Astrocyte (in vitro differentiated cells and primary cell): ENCODE data around the gene TERB2. TPM values are rescaled to one million over a fixed set of nuclear protein-coding genes. Genes with fewer than 3 reads are reported as not detected.
"Not testable (repeated sequence)": the region's sequence is repeated elsewhere in the genome, so short reads cannot be mapped to it uniquely, and the experiment has no call there.

Experiments
- DNase-seq: peaks from one replicate; pipeline ENCODE4 v3.0.0-alpha.2; 2010; ENCODE audit warnings: low read depth
- FAIRE-seq: peaks from 2 replicates; lab custom pipeline; 2011; peaks lifted over from hg19 to GRCh38; lab: Jason Lieb, UNC
- H2AFZ ChIP-seq: 2 replicates; pipeline ENCODE4 v1.6.0; 2012; ENCODE audit warnings: low read depth, low read length, inconsistent platforms
- H3K27ac ChIP-seq: 2 replicates; pipeline ENCODE4 v1.5.1; 2011; ENCODE audit warnings: low read depth, low read length, inconsistent platforms
- H3K27me3 ChIP-seq: 2 replicates; pipeline ENCODE4 v1.6.0; 2011; ENCODE audit warnings: low read length, inconsistent platforms; ENCODE audit not compliant: insufficient read depth
- H3K36me3 ChIP-seq: 2 replicates; pipeline ENCODE4 v1.5.1; 2011; ENCODE audit warnings: low read length, inconsistent platforms; ENCODE audit not compliant: insufficient read depth
- H3K4me1 ChIP-seq: 2 replicates; pipeline ENCODE4 v1.5.1; 2011; ENCODE audit warnings: low read length, inconsistent platforms; ENCODE audit not compliant: insufficient read depth
- H3K4me2 ChIP-seq: 2 replicates; pipeline ENCODE4 v1.6.0; 2012; ENCODE audit warnings: low read length, inconsistent platforms
- H3K4me3 ChIP-seq: 2 replicates; pipeline ENCODE4 v1.5.1; 2011; ENCODE audit warnings: low read depth, mild to moderate bottlenecking, low read length, inconsistent platforms; ENCODE audit not compliant: insufficient read depth
- H3K79me2 ChIP-seq: 2 replicates; pipeline ENCODE4 v1.6.0; 2012; ENCODE audit warnings: mild to moderate bottlenecking, low read length, inconsistent platforms; ENCODE audit not compliant: insufficient read depth
- H3K9ac ChIP-seq: 2 replicates; pipeline ENCODE4 v1.6.0; 2012; ENCODE audit warnings: mild to moderate bottlenecking, low read length, inconsistent platforms
- H3K9me3 ChIP-seq: 2 replicates; pipeline ENCODE4 v1.5.1; 2012; ENCODE audit warnings: low read depth, mild to moderate bottlenecking, low read length, inconsistent platforms; ENCODE audit not compliant: insufficient read depth
- H4K20me1 ChIP-seq: 2 replicates; pipeline ENCODE4 v1.6.0; 2012; ENCODE audit warnings: low read length, inconsistent platforms; ENCODE audit not compliant: insufficient read depth
- H3K27ac Mint-ChIP-seq: one replicate; pipeline ENCODE4 v1.8.0; 2021; ENCODE audit warnings: mild to moderate bottlenecking, mixed read lengths; ENCODE audit not compliant: unreplicated experiment
- H3K27me3 Mint-ChIP-seq: one replicate; pipeline ENCODE4 v1.8.0; 2021; ENCODE audit warnings: low read depth, mixed read lengths; ENCODE audit not compliant: unreplicated experiment
- H3K36me3 Mint-ChIP-seq: one replicate; pipeline ENCODE4 v1.8.0; 2021; ENCODE audit warnings: low read depth, mixed read lengths; ENCODE audit not compliant: unreplicated experiment
- H3K4me1 Mint-ChIP-seq: one replicate; pipeline ENCODE4 v1.8.0; 2021; ENCODE audit warnings: low read depth, mixed read lengths; ENCODE audit not compliant: unreplicated experiment
- H3K4me3 Mint-ChIP-seq: one replicate; pipeline ENCODE4 v1.8.0; 2021; ENCODE audit warnings: mild to moderate bottlenecking, moderate library complexity, mixed read lengths; ENCODE audit not compliant: unreplicated experiment
- H3K9me3 Mint-ChIP-seq: one replicate; pipeline ENCODE4 v1.8.0; 2021; ENCODE audit warnings: mild to moderate bottlenecking, mixed read lengths; ENCODE audit not compliant: unreplicated experiment
- EZH2 ChIP-seq: IDR thresholded peaks from 2 replicates; pipeline ENCODE4 v1.6.1; 2012; ENCODE audit warnings: mild to moderate bottlenecking, low read length, inconsistent platforms; ENCODE audit not compliant: insufficient read depth
- total RNA-seq: library from RNA; stranded (reverse); gene quantifications from 2 replicates; pipeline ENCODE4 v1.2.1, GENCODE V29; 2021
- TF ChIP-seq, protein P1 (sequence below): IDR thresholded peaks from 2 replicates; pipeline ENCODE4 v1.5.1; 2011; ENCODE audit warnings: low read depth, mild to moderate bottlenecking, inconsistent platforms, low read length, moderate library complexity; ENCODE audit not compliant: insufficient read depth

TERB2 gene
- total RNA-seq, 1 donor from 2014 or later = not detected

DNA sequence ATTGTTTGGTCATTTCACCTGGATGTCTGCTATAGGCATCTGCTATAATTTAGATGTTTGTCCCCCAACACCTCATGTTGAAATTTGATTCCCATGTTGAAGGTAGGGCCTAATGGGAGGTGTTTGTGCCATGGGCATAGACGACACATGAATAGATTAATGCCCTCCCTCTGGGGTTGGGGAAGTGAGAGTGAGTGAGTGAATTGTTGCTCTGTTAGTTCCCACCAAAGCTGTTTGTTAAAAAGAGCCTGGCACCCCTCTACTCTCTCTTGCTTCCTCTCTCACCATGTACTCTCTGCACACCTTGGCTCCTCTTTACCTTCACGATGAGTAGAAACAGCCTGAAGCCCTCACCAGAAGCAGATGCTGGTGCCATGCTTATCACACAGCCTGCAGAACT, 42.6 kb downstream of the TERB2 start:
- H3K4me1 Mint-ChIP-seq = no peaks in the 10 kb centered on the region
- Histone ChIP-seq H3K36me3 (no peaks in the 10 kb centered on the region), H3K79me2 (no peaks in the 10 kb centered on the region), H2AFZ (no peak overlapping the region), H3K9ac (no peak overlapping the region), H3K27ac (no peak overlapping the region), H3K4me2 (no peak overlapping the region), H3K27me3 (no peaks in the 10 kb centered on the region), H4K20me1 (no peaks in the 10 kb centered on the region), H3K9me3 (no peaks in the 10 kb centered on the region), H3K4me3 (no peak overlapping the region), H3K4me1 (no peaks in the 10 kb centered on the region)
- peaks cover 2% of the 10 kb centered on the region for H3K36me3 Mint-ChIP-seq
- DNase-seq (no peak), FAIRE-seq (no peak)
- H3K27ac Mint-ChIP-seq = no peak overlapping the region
- H3K27me3 Mint-ChIP-seq = peaks cover 9% of the 10 kb centered on the region
- TF ChIP-seq EZH2 = no peak
- TF ChIP-seq, protein P1, sequence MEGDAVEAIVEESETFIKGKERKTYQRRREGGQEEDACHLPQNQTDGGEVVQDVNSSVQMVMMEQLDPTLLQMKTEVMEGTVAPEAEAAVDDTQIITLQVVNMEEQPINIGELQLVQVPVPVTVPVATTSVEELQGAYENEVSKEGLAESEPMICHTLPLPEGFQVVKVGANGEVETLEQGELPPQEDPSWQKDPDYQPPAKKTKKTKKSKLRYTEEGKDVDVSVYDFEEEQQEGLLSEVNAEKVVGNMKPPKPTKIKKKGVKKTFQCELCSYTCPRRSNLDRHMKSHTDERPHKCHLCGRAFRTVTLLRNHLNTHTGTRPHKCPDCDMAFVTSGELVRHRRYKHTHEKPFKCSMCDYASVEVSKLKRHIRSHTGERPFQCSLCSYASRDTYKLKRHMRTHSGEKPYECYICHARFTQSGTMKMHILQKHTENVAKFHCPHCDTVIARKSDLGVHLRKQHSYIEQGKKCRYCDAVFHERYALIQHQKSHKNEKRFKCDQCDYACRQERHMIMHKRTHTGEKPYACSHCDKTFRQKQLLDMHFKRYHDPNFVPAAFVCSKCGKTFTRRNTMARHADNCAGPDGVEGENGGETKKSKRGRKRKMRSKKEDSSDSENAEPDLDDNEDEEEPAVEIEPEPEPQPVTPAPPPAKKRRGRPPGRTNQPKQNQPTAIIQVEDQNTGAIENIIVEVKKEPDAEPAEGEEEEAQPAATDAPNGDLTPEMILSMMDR = no peak
- H3K9me3 Mint-ChIP-seq = peaks cover 4% of the 10 kb centered on the region
- H3K4me3 Mint-ChIP-seq = no peak overlapping the region

DNA sequence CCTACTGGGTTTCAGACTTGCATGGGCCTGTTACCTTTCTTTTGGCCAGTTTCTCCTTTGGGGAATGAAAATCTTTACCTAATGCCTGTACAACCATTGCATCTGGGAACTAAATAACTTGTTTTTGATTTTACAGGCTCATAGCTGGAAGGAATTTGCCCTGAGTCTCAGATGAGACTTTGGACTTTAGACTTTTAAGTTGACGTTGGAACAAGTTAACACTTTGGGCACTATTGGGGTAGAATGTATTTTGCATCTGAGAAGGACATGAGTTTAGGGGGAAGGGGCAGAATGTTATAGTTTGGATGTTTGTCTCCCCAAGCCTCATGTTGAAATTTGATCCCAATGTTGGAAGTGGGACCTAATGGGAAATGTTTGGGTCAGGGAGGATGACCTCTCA, 44.7 kb downstream of the TERB2 start:
- DNase-seq, H3K9me3 ChIP-seq, H3K79me2 ChIP-seq, H3K27me3 ChIP-seq, H3K9me3 Mint-ChIP-seq, H3K36me3 Mint-ChIP-seq, H3K4me1 Mint-ChIP-seq, H3K27ac Mint-ChIP-seq, H3K4me2 ChIP-seq, H4K20me1 ChIP-seq, H3K4me3 Mint-ChIP-seq, H3K27ac ChIP-seq, H3K36me3 ChIP-seq, H3K9ac ChIP-seq, H3K4me3 ChIP-seq, FAIRE-seq, H3K4me1 ChIP-seq, H2AFZ ChIP-seq, H3K27me3 Mint-ChIP-seq: not testable (repeated sequence)

DNA sequence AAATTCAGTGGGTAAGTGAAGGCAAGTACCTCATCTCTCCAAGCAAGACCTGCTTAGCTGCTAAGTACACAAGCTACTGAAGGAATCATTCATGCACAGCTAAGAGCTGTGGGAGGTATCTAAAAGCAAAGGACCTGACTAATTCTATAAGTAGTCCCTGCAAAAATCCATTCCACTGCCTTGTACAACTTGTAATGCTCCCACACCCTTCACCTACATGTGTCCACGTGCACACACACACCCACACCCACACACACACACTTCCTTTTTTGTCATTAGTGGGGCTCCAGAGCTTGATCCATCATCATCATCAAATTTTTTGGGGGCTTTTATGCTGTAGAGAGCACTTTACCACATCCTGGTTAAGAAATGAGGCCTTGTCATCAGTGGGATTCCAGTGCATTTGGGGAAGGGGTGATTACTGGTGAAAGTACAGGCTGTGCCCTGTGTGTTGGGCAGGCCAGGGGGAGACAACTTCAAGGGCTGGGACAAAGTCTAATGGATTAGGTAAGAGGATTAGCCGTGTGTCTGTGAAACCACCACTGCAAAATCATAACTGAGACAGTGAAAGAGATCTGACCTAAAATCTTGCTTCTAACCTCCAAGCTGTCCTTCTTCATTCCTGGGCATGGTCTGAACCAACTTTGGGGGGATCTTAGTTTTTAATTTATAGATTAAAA, 47.4 kb downstream of the TERB2 start:
- not testable (repeated sequence) for H4K20me1 ChIP-seq, H3K27ac Mint-ChIP-seq, H3K36me3 Mint-ChIP-seq, DNase-seq, H3K27me3 ChIP-seq, H3K4me1 Mint-ChIP-seq, H3K4me1 ChIP-seq, H3K27ac ChIP-seq, H3K4me2 ChIP-seq, H3K36me3 ChIP-seq, H3K79me2 ChIP-seq, FAIRE-seq, H2AFZ ChIP-seq, H3K4me3 Mint-ChIP-seq, H3K9ac ChIP-seq, H3K4me3 ChIP-seq, H3K9me3 ChIP-seq, H3K27me3 Mint-ChIP-seq
- peaks cover 11% of the 10 kb centered on the region for H3K9me3 Mint-ChIP-seq

DNA sequence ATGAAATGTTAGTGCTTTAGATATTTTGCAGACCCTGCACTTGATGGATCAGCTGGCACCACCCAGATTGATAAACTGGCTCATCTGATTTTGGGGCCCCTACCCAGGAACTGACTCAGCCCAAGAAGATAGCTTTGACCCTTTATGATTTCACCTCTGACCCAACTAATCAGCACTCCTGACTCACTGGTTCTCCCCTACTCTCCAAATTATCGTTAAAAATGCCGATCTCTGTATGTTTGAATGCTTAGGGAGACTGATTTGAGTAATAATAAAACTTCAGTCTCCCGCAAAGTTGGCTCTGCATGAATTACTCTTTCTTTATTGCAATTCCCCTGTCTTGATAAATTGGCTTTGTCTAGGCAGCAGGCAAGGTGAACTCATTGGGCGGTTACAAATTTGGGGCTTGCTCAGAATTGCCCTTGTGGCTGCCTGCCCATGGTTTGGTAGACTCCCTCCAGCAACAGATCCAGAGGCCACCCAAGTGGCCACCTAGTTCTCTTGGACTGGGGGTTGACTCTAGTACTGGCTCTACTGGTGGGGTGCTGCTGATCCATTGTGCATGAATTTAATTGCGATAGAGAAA, 48.2 kb downstream of the TERB2 start:
- H3K27ac ChIP-seq, H3K4me1 ChIP-seq, FAIRE-seq, H3K9me3 ChIP-seq, DNase-seq, H3K27me3 ChIP-seq, H3K36me3 Mint-ChIP-seq, H3K27ac Mint-ChIP-seq, H3K36me3 ChIP-seq, H4K20me1 ChIP-seq, H2AFZ ChIP-seq, H3K4me3 ChIP-seq, H3K79me2 ChIP-seq, H3K9ac ChIP-seq, H3K4me3 Mint-ChIP-seq, H3K4me2 ChIP-seq, H3K4me1 Mint-ChIP-seq, H3K27me3 Mint-ChIP-seq: not testable (repeated sequence)
- H3K9me3 Mint-ChIP-seq = peaks cover 11% of the 10 kb centered on the region
